SK-N-SH treated with all-trans-retinoic acid at 6 μM for 48 hours (cell line): ENCODE data around the gene TIMP4.

Experiments used
- ATAC-seq: fragments of 200-7000 bp; cut with Tn5 transposase; 3 replicates; pipeline ENCODE4 v1.9.1; 2020; ENCODE audit warnings: mild to moderate bottlenecking, moderate library complexity
- ARNTL ChIP-seq: fragments of 450-650 bp; formaldehyde crosslinking; IDR thresholded peaks from 2 replicates; pipeline ENCODE4 v1.5.0; 2020; ENCODE audit warnings: low read depth, mild to moderate bottlenecking, moderate library complexity, borderline replicate concordance
- BACH2 ChIP-seq: fragments of 250-450 bp; sonication (Bioruptor Pico); IDR thresholded peaks from 2 replicates; pipeline ENCODE4 v1.9.0; 2021; ENCODE audit warnings: mild to moderate bottlenecking, borderline replicate concordance
- CREB5 ChIP-seq: fragments of 250-450 bp; sonication (Bioruptor Pico); IDR thresholded peaks from 2 replicates; pipeline ENCODE4 v1.5.1; 2020; ENCODE audit warnings: low read depth, mild to moderate bottlenecking, moderate library complexity
- CSDC2 ChIP-seq: fragments of 250-450 bp; sonication (Bioruptor Pico); IDR thresholded peaks from 2 replicates; pipeline ENCODE4 v1.5.0; 2020; ENCODE audit warnings: mild to moderate bottlenecking, moderate library complexity
- ESRRG ChIP-seq: fragments of 250-450 bp; sonication (Bioruptor Pico); IDR thresholded peaks from 2 replicates; pipeline ENCODE4 v1.6.1; 2021; ENCODE audit warnings: mild to moderate bottlenecking
- GLIS3 ChIP-seq: fragments of 250-450 bp; sonication (Bioruptor Pico); IDR thresholded peaks from 2 replicates; pipeline ENCODE4 v1.5.0; 2020; ENCODE audit warnings: mild to moderate bottlenecking, moderate library complexity
- ISL1 ChIP-seq: fragments of 250-450 bp; sonication (Bioruptor Pico); IDR thresholded peaks from 2 replicates; pipeline ENCODE4 v2.1.2; 2022; ENCODE audit warnings: mild to moderate bottlenecking, moderate library complexity
- OSR1 ChIP-seq: fragments of 250-450 bp; sonication (Bioruptor Pico); IDR thresholded peaks from 2 replicates; pipeline ENCODE4 v1.8.0; 2022; ENCODE audit warnings: moderate library complexity, mild to moderate bottlenecking, inconsistent platforms
- PATZ1 ChIP-seq: fragments of 250-450 bp; sonication (Bioruptor Pico); IDR thresholded peaks from 2 replicates; pipeline ENCODE4 v1.8.0; 2020; ENCODE audit warnings: mild to moderate bottlenecking, moderate library complexity, borderline replicate concordance
- PPARA ChIP-seq: fragments of 250-450 bp; sonication (Bioruptor Pico); IDR thresholded peaks from 2 replicates; pipeline ENCODE4 v1.5.0; 2020; ENCODE audit warnings: mild to moderate bottlenecking, borderline replicate concordance
- SNAI2 ChIP-seq: fragments of 250-450 bp; sonication (Bioruptor Pico); IDR thresholded peaks from 2 replicates; pipeline ENCODE4 v1.5.0; 2020; ENCODE audit warnings: mild to moderate bottlenecking, moderate library complexity
- TCF4 ChIP-seq: fragments of 250-450 bp; sonication (Bioruptor Pico); IDR thresholded peaks from 2 replicates; pipeline ENCODE4 v1.8.0; 2021; ENCODE audit warnings: mild to moderate bottlenecking, moderate library complexity, borderline replicate concordance
- TOX ChIP-seq: fragments of 250-450 bp; sonication (Bioruptor Pico); IDR thresholded peaks from 2 replicates; pipeline ENCODE4 v1.8.0; 2021; ENCODE audit warnings: mild to moderate bottlenecking, moderate library complexity, borderline replicate concordance
- ZC3H10 ChIP-seq: fragments of 250-450 bp; sonication (Bioruptor Pico); IDR thresholded peaks from 2 replicates; pipeline ENCODE4 v1.5.1; 2021; ENCODE audit warnings: mild to moderate bottlenecking, moderate library complexity
- ZFP3 ChIP-seq: fragments of 250-450 bp; sonication (Bioruptor Pico); IDR thresholded peaks from 2 replicates; pipeline ENCODE4 v1.5.0; 2020; ENCODE audit warnings: mild to moderate bottlenecking, moderate library complexity
- ZFP30 ChIP-seq: fragments of 450-650 bp; formaldehyde crosslinking; IDR thresholded peaks from 2 replicates; pipeline ENCODE4 v1.5.0; 2022; ENCODE audit warnings: mild to moderate bottlenecking, moderate library complexity
- ZNF565 ChIP-seq: fragments of 450-650 bp; formaldehyde crosslinking; conservative IDR thresholded peaks from 2 replicates; pipeline ENCODE4 v1.5.0; 2020; ENCODE audit warnings: low read depth, mild to moderate bottlenecking, moderate library complexity
- ZNF70 ChIP-seq: fragments of 450-650 bp; formaldehyde crosslinking; IDR thresholded peaks from 2 replicates; pipeline ENCODE4 v1.5.0; 2020; ENCODE audit warnings: mild to moderate bottlenecking, moderate library complexity
- ZNF8 ChIP-seq: fragments of 450-650 bp; formaldehyde crosslinking; IDR thresholded peaks from 2 replicates; pipeline ENCODE4 v1.5.0; 2020; ENCODE audit warnings: mild to moderate bottlenecking, moderate library complexity
- TF ChIP-seq, protein P1 (sequence below): fragments of 250-450 bp; sonication (Bioruptor Pico); IDR thresholded peaks from 2 replicates; pipeline ENCODE4 v1.5.1; 2021; ENCODE audit warnings: mild to moderate bottlenecking, moderate library complexity
- TF ChIP-seq, protein P2 (sequence below): fragments of 250-450 bp; sonication (Bioruptor Pico); IDR thresholded peaks from 2 replicates; pipeline ENCODE4 v1.8.0; 2021; ENCODE audit warnings: low read depth, mild to moderate bottlenecking, moderate library complexity, borderline replicate concordance
- TF ChIP-seq, protein P3 (sequence below): fragments of 250-450 bp; sonication (Bioruptor Pico); IDR thresholded peaks from 2 replicates; pipeline ENCODE4 v1.5.0; 2020; ENCODE audit warnings: mild to moderate bottlenecking, moderate library complexity

The TIMP4 gene

DNA sequence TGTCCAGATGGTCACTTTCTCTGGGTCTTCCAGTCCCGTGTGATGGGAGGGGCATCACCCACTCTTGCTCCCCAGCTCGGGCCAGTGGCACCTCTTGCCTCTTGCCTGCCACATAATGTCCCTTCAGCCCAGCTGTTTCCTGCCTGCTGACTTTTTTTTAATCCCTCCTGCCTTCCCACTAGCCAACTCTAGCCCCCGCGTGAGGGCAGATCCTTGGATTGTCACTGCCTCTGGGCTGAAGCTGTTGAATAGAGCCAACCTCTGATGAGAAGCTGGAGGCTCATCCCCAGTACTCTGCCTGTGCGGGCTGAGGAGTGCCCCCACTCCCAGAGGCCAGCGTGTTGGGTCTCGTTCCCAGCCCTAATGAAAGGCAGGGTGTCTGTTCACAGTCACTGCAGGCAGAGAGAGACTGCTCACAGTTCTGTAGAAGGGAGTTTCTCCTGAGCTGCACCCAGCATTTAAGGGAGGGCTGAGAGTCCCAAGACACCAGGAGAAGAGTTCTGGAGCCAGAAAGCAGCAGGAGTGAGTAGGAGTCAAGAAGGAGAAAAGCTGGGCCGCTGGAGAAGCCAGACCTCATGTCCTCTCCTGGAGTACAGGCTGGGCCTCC is 30.1 kb upstream of the TIMP4 start:
- no peak for ATAC-seq
- TF ChIP-seq ZFP30 (CRISPR knock-in tag) (no peak), TOX (CRISPR knock-in tag) (no peak), ZNF565 (CRISPR knock-in tag) (no peak), ZNF8 (CRISPR knock-in tag) (no peak), ZFP3 (CRISPR knock-in tag) (no peak), PATZ1 (no peak), ZNF70 (CRISPR knock-in tag) (no peak), SNAI2 (CRISPR knock-in tag) (no peak), ESRRG (CRISPR knock-in tag) (no peak), ISL1 (no peak)

- TF ChIP-seq OSR1 (CRISPR knock-in tag) (no peak), SNAI2 (CRISPR knock-in tag) (no peak), CREB5 (CRISPR knock-in tag) (no peak), ZFP30 (CRISPR knock-in tag) (no peak), ZFP3 (CRISPR knock-in tag) (no peak), PATZ1 (no peak), CSDC2 (no peak), ARNTL (CRISPR knock-in tag) (no peak), ISL1 (no peak), TOX (CRISPR knock-in tag) (no peak), PPARA (CRISPR knock-in tag) (no peak), ZC3H10 (no peak), TCF4 (no peak), ZNF8 (CRISPR knock-in tag) (no peak), ZNF565 (CRISPR knock-in tag) (no peak), GLIS3 (no peak), BACH2 (CRISPR knock-in tag) (no peak), ESRRG (CRISPR knock-in tag) (no peak)
- TF ChIP-seq, protein P1, sequence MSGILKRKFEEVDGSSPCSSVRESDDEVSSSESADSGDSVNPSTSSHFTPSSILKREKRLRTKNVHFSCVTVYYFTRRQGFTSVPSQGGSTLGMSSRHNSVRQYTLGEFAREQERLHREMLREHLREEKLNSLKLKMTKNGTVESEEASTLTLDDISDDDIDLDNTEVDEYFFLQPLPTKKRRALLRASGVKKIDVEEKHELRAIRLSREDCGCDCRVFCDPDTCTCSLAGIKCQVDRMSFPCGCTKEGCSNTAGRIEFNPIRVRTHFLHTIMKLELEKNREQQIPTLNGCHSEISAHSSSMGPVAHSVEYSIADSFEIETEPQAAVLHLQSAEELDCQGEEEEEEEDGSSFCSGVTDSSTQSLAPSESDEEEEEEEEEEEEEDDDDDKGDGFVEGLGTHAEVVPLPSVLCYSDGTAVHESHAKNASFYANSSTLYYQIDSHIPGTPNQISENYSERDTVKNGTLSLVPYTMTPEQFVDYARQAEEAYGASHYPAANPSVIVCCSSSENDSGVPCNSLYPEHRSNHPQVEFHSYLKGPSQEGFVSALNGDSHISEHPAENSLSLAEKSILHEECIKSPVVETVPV, result no peak
- ATAC-seq, result no peak; the same call in 2 of the 3 replicates
These were observed 29.6 kb upstream of the TIMP4 start for GRCh38 chr3:12188328-12188648.

DNA sequence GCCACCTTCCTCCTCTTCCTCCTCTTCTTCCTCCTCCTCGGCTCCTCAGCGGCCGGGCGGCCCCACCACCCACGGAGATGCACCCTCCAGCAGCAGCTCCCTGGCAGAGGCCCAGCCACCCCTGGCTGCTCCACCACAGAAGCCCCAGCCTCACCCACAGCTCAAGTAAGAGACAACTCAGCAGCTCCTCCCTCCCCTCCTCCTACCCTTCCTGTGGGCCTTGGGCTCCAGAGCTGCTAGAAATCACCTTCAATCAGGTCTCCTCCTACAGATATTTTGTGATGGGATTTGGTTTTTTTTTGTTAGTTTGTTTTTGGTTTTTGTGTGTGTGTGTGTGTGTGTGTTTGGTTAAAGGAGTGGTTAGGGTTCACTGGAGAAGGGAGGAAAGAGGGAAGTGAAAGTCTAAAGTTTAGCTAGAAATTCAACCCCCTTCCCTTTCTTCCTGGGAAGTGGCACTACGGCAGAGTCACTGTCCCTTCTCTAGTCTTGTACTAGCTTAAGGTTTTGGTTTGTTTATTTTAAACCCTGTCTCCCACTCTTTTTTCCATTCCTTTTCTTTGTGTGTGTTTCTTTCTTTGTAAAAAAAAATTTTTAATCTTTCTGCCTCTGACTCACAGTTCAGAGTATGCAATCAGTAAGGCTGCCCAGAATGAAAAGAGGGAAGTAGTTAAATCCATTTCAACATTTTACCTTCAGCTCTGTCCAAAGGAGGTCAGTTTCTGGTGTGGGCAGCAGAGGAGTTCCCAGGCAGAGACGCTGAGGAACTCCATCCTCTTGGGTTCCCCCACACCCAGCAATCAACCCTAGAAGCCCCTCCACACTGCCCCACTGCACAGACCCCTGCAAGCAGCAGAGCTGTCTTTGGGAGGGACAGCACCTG is 29.0 kb upstream of the TIMP4 start:
- peak; percentile 70; the same call in 1 of the 2 replicates for TF ChIP-seq ZFP3 (CRISPR knock-in tag)
- no peak for TF ChIP-seq ISL1
- ATAC-seq, result peak; percentile 83

GRCh38 chr3:12186515-12187286 is 28.0 kb upstream of the TIMP4 start:
- ATAC-seq, result no peak
- TF ChIP-seq, protein P2, sequence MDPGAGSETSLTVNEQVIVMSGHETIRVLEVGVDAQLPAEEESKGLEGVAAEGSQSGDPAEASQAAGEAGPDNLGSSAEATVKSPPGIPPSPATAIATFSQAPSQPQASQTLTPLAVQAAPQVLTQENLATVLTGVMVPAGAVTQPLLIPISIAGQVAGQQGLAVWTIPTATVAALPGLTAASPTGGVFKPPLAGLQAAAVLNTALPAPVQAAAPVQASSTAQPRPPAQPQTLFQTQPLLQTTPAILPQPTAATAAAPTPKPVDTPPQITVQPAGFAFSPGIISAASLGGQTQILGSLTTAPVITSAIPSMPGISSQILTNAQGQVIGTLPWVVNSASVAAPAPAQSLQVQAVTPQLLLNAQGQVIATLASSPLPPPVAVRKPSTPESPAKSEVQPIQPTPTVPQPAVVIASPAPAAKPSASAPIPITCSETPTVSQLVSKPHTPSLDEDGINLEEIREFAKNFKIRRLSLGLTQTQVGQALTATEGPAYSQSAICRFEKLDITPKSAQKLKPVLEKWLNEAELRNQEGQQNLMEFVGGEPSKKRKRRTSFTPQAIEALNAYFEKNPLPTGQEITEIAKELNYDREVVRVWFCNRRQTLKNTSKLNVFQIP (CRISPR knock-in tag), result no peak
- TF ChIP-seq ISL1 (no peak), ZC3H10 (no peak), ZNF565 (CRISPR knock-in tag) (no peak), TCF4 (no peak)
- TF ChIP-seq, protein P3, sequence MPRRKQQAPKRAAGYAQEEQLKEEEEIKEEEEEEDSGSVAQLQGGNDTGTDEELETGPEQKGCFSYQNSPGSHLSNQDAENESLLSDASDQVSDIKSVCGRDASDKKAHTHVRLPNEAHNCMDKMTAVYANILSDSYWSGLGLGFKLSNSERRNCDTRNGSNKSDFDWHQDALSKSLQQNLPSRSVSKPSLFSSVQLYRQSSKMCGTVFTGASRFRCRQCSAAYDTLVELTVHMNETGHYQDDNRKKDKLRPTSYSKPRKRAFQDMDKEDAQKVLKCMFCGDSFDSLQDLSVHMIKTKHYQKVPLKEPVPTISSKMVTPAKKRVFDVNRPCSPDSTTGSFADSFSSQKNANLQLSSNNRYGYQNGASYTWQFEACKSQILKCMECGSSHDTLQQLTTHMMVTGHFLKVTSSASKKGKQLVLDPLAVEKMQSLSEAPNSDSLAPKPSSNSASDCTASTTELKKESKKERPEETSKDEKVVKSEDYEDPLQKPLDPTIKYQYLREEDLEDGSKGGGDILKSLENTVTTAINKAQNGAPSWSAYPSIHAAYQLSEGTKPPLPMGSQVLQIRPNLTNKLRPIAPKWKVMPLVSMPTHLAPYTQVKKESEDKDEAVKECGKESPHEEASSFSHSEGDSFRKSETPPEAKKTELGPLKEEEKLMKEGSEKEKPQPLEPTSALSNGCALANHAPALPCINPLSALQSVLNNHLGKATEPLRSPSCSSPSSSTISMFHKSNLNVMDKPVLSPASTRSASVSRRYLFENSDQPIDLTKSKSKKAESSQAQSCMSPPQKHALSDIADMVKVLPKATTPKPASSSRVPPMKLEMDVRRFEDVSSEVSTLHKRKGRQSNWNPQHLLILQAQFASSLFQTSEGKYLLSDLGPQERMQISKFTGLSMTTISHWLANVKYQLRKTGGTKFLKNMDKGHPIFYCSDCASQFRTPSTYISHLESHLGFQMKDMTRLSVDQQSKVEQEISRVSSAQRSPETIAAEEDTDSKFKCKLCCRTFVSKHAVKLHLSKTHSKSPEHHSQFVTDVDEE (CRISPR knock-in tag), result no peak
